ENCODE measurements around the gene MED27. TPM values are rescaled to one million over a fixed set of nuclear protein-coding genes. Genes with fewer than 3 reads are reported as not detected.

MED27 gene
- total and polyA plus RNA-seq, 2 of the 13 experiments (the other 11 are each of a cell fraction or from before 2014, with no cell fraction given): 16.9 to 19.0 TPM

- DNase-seq (ENCODE audit: low spot score) (no peak), FAIRE-seq (no peak), ATAC-seq (no peak)
- ChIA-PET POLR2A (no interaction called here), CTCF (ENCODE audit: low intra/inter-chr PET ratio, low total read pairs) (no interaction called here)
- H3K4me1 ChIP-seq (ENCODE audit: insufficient read depth, low read length): no peaks in the 10 kb centered on the region
- no peak overlapping the region for H3K9ac ChIP-seq (ENCODE audit: insufficient read depth, low read depth, low read length)
- WGBS (ENCODE audit: low lambda C conversion rate): 97% methylated on average over 8 of the region's 8 CpGs
- no peaks in the 10 kb centered on the region for H4K20me1 ChIP-seq (ENCODE audit: insufficient read depth, low read length)
- H3K27me3 ChIP-seq (ENCODE audit: control insufficient read depth in 1 of 2, insufficient read depth in 2 of 2, low read length in 2 of 2): no peaks in the 10 kb centered on the region
- no peak overlapping the region for H3K4me3 ChIP-seq (replicated peaks in 1 of 3; ENCODE audit: insufficient read depth in 1 of 3, low read depth in 2 of 3, low read length in 3 of 3)
- no peak overlapping the region for H2AFZ ChIP-seq (ENCODE audit: low read length)
- no peak overlapping the region for H3K27ac ChIP-seq (ENCODE audit: extremely low read length, insufficient read depth, low read length)
- BruUV-seq (replicated peaks): no TSS peak
- TF ChIP-seq ZNF788 (CRISPR knock-in tag; IDR thresholded peaks at IDR 0.05; ENCODE audit: borderline replicate concordance): no peak
- TF ChIP-seq GATA4 (IDR thresholded peaks at IDR 0.05; ENCODE audit: borderline replicate concordance, low read depth): no peak
- TF ChIP-seq ZMYM3 (CRISPR knock-in tag; IDR thresholded peaks at IDR 0.05): no peak
- no peak for TF ChIP-seq NFIC (IDR thresholded peaks at IDR 0.05; ENCODE audit: low read length)
- TF ChIP-seq ZNF253 (CRISPR knock-in tag; IDR thresholded peaks at IDR 0.05; ENCODE audit: borderline replicate concordance): no peak
- no peak for TF ChIP-seq ZSCAN30 (CRISPR knock-in tag; IDR thresholded peaks at IDR 0.05)
- TF ChIP-seq, protein P1, sequence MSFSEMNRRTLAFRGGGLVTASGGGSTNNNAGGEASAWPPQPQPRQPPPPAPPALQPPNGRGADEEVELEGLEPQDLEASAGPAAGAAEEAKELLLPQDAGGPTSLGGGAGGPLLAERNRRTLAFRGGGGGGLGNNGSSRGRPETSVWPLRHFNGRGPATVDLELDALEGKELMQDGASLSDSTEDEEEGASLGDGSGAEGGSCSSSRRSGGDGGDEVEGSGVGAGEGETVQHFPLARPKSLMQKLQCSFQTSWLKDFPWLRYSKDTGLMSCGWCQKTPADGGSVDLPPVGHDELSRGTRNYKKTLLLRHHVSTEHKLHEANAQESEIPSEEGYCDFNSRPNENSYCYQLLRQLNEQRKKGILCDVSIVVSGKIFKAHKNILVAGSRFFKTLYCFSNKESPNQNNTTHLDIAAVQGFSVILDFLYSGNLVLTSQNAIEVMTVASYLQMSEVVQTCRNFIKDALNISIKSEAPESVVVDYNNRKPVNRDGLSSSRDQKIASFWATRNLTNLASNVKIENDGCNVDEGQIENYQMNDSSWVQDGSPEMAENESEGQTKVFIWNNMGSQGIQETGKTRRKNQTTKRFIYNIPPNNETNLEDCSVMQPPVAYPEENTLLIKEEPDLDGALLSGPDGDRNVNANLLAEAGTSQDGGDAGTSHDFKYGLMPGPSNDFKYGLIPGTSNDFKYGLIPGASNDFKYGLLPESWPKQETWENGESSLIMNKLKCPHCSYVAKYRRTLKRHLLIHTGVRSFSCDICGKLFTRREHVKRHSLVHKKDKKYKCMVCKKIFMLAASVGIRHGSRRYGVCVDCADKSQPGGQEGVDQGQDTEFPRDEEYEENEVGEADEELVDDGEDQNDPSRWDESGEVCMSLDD (CRISPR knock-in tag; IDR thresholded peaks at IDR 0.05; ENCODE audit: borderline replicate concordance): no peak
- TF ChIP-seq ELK4 (CRISPR knock-in tag; IDR thresholded peaks at IDR 0.05; ENCODE audit: borderline replicate concordance): no peak
- no peak for TF ChIP-seq TCF7 (IDR thresholded peaks at IDR 0.05; ENCODE audit: low read depth)
- TF ChIP-seq, protein P2, sequence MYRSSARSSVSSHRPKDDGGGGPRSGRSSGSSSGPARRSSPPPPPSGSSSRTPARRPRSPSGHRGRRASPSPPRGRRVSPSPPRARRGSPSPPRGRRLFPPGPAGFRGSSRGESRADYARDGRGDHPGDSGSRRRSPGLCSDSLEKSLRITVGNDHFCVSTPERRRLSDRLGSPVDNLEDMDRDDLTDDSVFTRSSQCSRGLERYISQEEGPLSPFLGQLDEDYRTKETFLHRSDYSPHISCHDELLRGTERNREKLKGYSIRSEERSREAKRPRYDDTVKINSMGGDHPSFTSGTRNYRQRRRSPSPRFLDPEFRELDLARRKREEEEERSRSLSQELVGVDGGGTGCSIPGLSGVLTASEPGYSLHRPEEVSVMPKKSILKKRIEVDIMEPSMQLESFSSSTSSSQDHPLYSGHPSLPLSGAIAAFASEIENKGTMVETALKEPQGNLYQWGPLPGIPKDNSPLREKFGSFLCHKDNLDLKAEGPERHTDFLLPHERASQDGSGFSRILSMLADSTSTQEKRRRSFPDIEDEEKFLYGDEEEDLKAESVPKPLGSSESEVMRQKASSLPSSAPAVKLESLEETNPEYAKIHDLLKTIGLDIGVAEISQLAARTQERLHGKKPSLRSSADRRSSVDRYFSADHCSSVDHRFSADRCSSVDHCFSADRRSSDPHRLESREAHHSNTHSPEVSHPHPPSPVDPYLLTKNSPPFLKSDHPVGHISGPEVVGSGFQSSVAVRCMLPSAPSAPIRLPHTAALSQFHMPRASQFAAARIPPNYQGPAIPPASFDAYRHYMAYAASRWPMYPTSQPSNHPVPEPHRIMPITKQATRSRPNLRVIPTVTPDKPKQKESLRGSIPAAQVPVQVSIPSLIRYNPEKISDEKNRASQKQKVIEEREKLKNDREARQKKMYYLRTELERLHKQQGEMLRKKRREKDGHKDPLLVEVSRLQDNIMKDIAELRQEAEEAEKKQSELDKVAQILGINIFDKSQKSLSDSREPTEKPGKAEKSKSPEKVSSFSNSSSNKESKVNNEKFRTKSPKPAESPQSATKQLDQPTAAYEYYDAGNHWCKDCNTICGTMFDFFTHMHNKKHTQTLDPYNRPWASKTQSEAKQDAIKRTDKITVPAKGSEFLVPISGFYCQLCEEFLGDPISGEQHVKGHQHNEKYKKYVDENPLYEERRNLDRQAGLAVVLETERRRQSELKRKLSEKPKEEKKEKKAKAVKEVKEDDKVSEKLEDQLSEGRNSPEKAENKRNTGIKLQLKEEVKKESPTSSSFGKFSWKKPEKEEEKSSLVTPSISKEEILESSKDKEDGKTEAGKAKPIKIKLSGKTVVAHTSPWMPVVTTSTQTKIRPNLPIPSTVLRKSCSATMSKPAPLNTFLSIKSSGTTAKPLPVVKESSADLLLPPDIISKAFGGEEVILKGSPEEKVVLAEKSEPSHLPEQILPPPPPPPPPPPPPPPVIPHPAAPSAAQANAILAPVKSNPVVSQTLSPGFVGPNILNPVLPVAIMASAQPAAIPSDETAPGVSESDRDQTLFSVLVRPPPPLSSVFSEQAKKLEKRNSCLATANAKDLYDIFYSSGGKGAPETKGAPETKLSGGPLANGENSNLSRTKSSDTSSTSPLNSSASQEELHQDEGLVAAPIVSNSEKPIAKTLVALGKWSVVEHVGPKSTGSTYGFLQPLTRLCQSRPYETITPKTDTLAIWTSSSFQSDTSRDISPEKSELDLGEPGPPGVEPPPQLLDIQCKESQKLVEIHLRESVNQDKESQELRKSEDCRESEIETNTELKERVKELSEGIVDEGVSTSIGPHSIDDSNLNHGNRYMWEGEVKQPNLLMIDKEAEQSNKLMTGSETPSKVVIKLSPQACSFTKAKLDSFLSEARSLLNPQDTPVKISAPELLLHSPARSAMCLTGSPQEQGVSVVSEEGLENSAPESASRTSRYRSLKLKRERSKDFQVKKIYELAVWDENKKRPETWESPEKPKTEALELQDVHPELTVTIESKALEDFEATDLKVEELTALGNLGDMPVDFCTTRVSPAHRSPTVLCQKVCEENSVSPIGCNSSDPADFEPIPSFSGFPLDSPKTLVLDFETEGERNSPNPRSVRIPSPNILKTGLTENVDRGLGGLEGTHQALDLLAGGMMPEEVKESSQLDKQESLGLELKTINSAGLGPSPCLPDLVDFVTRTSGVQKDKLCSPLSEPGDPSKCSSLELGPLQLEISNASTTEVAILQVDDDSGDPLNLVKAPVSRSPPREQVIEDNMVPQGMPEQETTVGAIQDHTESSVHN (CRISPR knock-in tag; IDR thresholded peaks at IDR 0.05): no peak
- no peak for TF ChIP-seq RARA (CRISPR knock-in tag; IDR thresholded peaks at IDR 0.05)
- no peak overlapping the region for H3K4me2 ChIP-seq (ENCODE audit: low read depth, low read length)
- H3K79me2 ChIP-seq (ENCODE audit: insufficient read depth, low read length): no peaks in the 10 kb centered on the region
- in situ Hi-C loops (cut with HindIII; ENCODE audit: extremely low pct_ligation_motif_present, low pct_unique_long_range_greater_than_20kb): no loop called here
- peaks cover 0 to 12% of the 10 kb centered on the region in 2 experiments; a peak in 2 of 5 replicates for H3K36me3 ChIP-seq (replicated peaks in 1 of 2; ENCODE audit: control insufficient read depth in 1 of 2, insufficient read depth in 2 of 2, low read length in 2 of 2)
- intact Hi-C loops (cut with micrococcal nuclease; ENCODE audit: unreplicated experiment): no loop called here
- H3K9me3 ChIP-seq (ENCODE audit: low read length): no peaks in the 10 kb centered on the region
Measured at GRCh38 chr9:131891598-131891997, 188.1 kb downstream of the MED27 start.
